ENCODE results near the gene DGKD. TPM values are rescaled to one million over a fixed set of nuclear protein-coding genes. Genes with fewer than 3 reads are reported as not detected.

Gene DGKD
- total RNA-seq, 6 experiments from 2014 or later: 6.5 to 16.6 (median 14.2) TPM

GRCh38 chr2:233416199-233416598, 61.9 kb downstream of the DGKD start:
- intact Hi-C loops (cut with DNase I): no loop called here
- Histone ChIP-seq H3K27me3 (no peaks in the 10 kb centered on the region), H3K4me1 (peaks cover 0 to 18% (median 3%) of the 10 kb centered on the region in 4 donors), H3K36me3 (no peaks in the 10 kb centered on the region), H3K9me3 (peaks cover 0 to 12% (median 0%) of the 10 kb centered on the region in 4 donors), H3K27ac (no peak overlapping the region), H3K4me3 (no peak overlapping the region)
- WGBS (ENCODE audit: insufficient coverage, low coverage, low lambda C conversion rate, missing lambda C conversion rate): 54% methylated on average over 2 of the region's 3 CpGs
- ATAC-seq: no peak
- TF ChIP-seq POLR2A (IDR thresholded peaks at IDR 0.05) (no peak), CTCF (IDR thresholded peaks at IDR 0.05) (no peak)
- DNase-seq: no peak

- Histone ChIP-seq H3K27ac (no peak overlapping the region), H3K4me1 (peaks cover 0 to 18% (median 3%) of the 10 kb centered on the region in 4 donors), H3K4me3 (no peak overlapping the region), H3K9me3 (peaks cover 0 to 7% (median 0%) of the 10 kb centered on the region in 4 donors), H3K36me3 (no peaks in the 10 kb centered on the region), H3K27me3 (no peaks in the 10 kb centered on the region)
- WGBS (ENCODE audit: insufficient coverage, low coverage, low lambda C conversion rate, missing lambda C conversion rate): 100% methylated on average over 4 of the region's 6 CpGs
- DNase-seq: no peak
- intact Hi-C loops (cut with DNase I): no loop called here
- TF ChIP-seq CTCF (IDR thresholded peaks at IDR 0.05): no peak
- TF ChIP-seq POLR2A (IDR thresholded peaks at IDR 0.05): no peak
- ATAC-seq: no peak
Measured at GRCh38 chr2:233416706-233417105, 62.4 kb downstream of the DGKD start.

GRCh38 chr2:233417282-233417681, 63.0 kb downstream of the DGKD start:
- peaks cover 0 to 18% (median 3%) of the 10 kb centered on the region in 4 donors for H3K4me1 ChIP-seq
- H3K4me3 ChIP-seq: no peak overlapping the region
- peaks cover 0 to 1% (median 0%) of the 10 kb centered on the region in 4 donors for H3K9me3 ChIP-seq
- H3K27ac ChIP-seq: no peak overlapping the region
- intact Hi-C loops (cut with DNase I): no loop called here
- TF ChIP-seq POLR2A (IDR thresholded peaks at IDR 0.05) (no peak), CTCF (IDR thresholded peaks at IDR 0.05) (no peak)
- H3K27me3 ChIP-seq: no peaks in the 10 kb centered on the region
- no peak for DNase-seq
- H3K36me3 ChIP-seq: no peaks in the 10 kb centered on the region
- 100% methylated on average over 1 of the region's 1 CpG for WGBS (ENCODE audit: insufficient coverage, low coverage, low lambda C conversion rate, missing lambda C conversion rate)
- ATAC-seq: no peak

- DNase-seq (no peak), ATAC-seq (no peak)
- intact Hi-C loops (cut with DNase I): no loop called here
- Histone ChIP-seq H3K36me3 (no peaks in the 10 kb centered on the region), H3K4me3 (no peak overlapping the region), H3K27me3 (no peaks in the 10 kb centered on the region), H3K9me3 (no peaks in the 10 kb centered on the region), H3K27ac (no peak overlapping the region), H3K4me1 (peaks cover 0 to 18% (median 3%) of the 10 kb centered on the region in 4 donors)
- 67% methylated on average over 2 of the region's 3 CpGs for WGBS (ENCODE audit: insufficient coverage, low coverage, low lambda C conversion rate, missing lambda C conversion rate)
- no peak for TF ChIP-seq POLR2A (IDR thresholded peaks at IDR 0.05)
- TF ChIP-seq CTCF (IDR thresholded peaks at IDR 0.05): no peak
Measured at GRCh38 chr2:233418052-233418760, 63.9 kb downstream of the DGKD start.
